ENCODE results near the gene ACP6. TPM values are rescaled to one million over a fixed set of nuclear protein-coding genes. Genes with fewer than 3 reads are reported as not detected.

ACP6 gene
- total and polyA plus RNA-seq, 10 of the 15 experiments (the other 5 are each of a cell fraction or from before 2014, with no cell fraction given) = 3.1 to 19.7 (median 9.4) TPM

- TF ChIP-seq SREBF1 (IDR thresholded peaks at IDR 0.05; ENCODE audit: low read length) (no peak), BMI1 (IDR thresholded peaks at IDR 0.05; ENCODE audit: borderline replicate concordance) (no peak), MXI1 (IDR thresholded peaks at IDR 0.05; ENCODE audit: low read depth, low read length) (no peak)
Measured at GRCh38 chr1:147626739-147627138, 43.6 kb downstream of the ACP6 start (continued).

DNA sequence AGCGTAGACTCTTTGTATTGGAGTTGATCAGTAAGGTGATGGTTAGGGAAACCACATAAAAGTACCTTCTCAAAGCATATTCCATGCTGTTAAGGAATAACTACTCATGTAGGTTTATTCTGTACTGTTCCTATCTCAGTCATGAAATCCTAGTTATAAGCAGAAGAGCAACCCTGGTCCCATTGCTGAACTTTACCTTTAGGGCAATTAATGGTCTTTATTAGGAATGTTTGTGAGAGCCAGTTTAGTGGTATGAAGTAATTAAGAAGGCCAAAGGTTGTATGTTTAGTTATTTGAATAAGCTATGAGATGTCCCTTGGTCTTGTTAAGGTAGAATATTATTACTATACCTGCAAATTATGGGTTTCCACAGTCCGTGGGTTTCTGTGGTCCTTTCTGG is 44.0 kb downstream of the ACP6 start:
- 85% methylated on average over 2 of the region's 2 CpGs for WGBS (ENCODE audit: insufficient coverage, insufficient replicate concordance, low lambda C conversion rate, missing lambda C conversion rate)
- no TSS peak for BruUV-seq (replicated peaks)
- no peak for ATAC-seq
- RAD21 ChIA-PET (ENCODE audit: unreplicated experiment) = interaction anchor here (1.1 kb wide), 1 partner anchor 132 kb away, joined by 3 read pairs; no protein-coding TSS in a partner anchor
- CTCF ChIA-PET = interaction anchor here (0.9 to 3.2 kb wide), 8 partner anchors 10 to 135 kb away, joined by 3 to 19 read pairs (median 6); no protein-coding TSS in a partner anchor
- Histone ChIP-seq H2AFZ (ENCODE audit: control insufficient read depth, low read depth, low read length) (no peak overlapping the region), H3K4me2 (ENCODE audit: control insufficient read depth, insufficient read depth) (no peak overlapping the region), H3K9me3 (replicated peaks; ENCODE audit: control insufficient read depth, insufficient read depth, low read length) (no peaks in the 10 kb centered on the region), H3K79me2 (ENCODE audit: control insufficient read depth, insufficient read depth, low read length) (no peaks in the 10 kb centered on the region), H3K4me1 (ENCODE audit: control insufficient read depth, insufficient read depth, low read length) (peaks cover 3% of the 10 kb centered on the region; the same call in 1 of the 2 replicates), H3K9ac (ENCODE audit: control insufficient read depth, insufficient read depth, low read length) (no peak overlapping the region), H4K20me1 (ENCODE audit: control insufficient read depth, insufficient read depth) (no peaks in the 10 kb centered on the region), H3K4me3 (no peak overlapping the region), H3K27me3 (replicated peaks in 1 of 2; ENCODE audit: control insufficient read depth in 2 of 2, insufficient read depth in 2 of 2, low read length in 1 of 2) (no peaks in the 10 kb centered on the region), H3K27ac (ENCODE audit: control insufficient read depth, insufficient read depth) (no peak overlapping the region), H3K36me3 (ENCODE audit: control insufficient read depth in 2 of 2, insufficient read depth in 2 of 2, low read length in 1 of 2) (peaks cover 0 to 2% of the 10 kb centered on the region in 2 experiments; a peak in 2 of 4 replicates)
- DNase-seq (ENCODE audit: low read depth, low spot score) = no peak
- in situ Hi-C loops (cut with MboI) (no loop called here), intact Hi-C loops (cut with micrococcal nuclease; ENCODE audit: unreplicated experiment) (loop anchor here (5.0 kb wide), 1 partner anchor 354 kb away; no protein-coding TSS in a partner anchor)
- FAIRE-seq = no peak
- TF ChIP-seq CHD1 (IDR thresholded peaks at IDR 0.05; ENCODE audit: low read depth, low read length) (no peak), BCL3 (IDR thresholded peaks at IDR 0.05; ENCODE audit: borderline replicate concordance, insufficient read depth, low read depth, low read length, poor library complexity, severe bottlenecking) (no peak), HDAC6 (IDR thresholded peaks at IDR 0.05; ENCODE audit: unreplicated experiment) (no peak), CEBPB (IDR thresholded peaks at IDR 0.05; ENCODE audit: borderline replicate concordance in 1 of 2, low read depth in 2 of 2, low read length in 2 of 2) (no peak), HCFC1 (IDR thresholded peaks at IDR 0.05; ENCODE audit: low read length) (no peak), STAT3 (IDR thresholded peaks at IDR 0.05; ENCODE audit: low read depth, low read length) (no peak), ZBED1 (IDR thresholded peaks at IDR 0.05; ENCODE audit: borderline replicate concordance) (no peak), TBL1XR1 (IDR thresholded peaks at IDR 0.05; ENCODE audit: low read depth, low read length) (no peak), LARP7 (IDR thresholded peaks at IDR 0.05) (no peak), ZSCAN29 (IDR thresholded peaks at IDR 0.05) (no peak), SUPT20H (IDR thresholded peaks at IDR 0.05; ENCODE audit: borderline replicate concordance, control insufficient read depth, low read depth, low read length) (no peak), POLR2AphosphoS5 (IDR thresholded peaks at IDR 0.05; ENCODE audit: low read length) (no peak), ASH2L (IDR thresholded peaks at IDR 0.05; ENCODE audit: borderline replicate concordance, low read depth) (no peak), SRF (IDR thresholded peaks at IDR 0.05; ENCODE audit: low read depth in 2 of 2, low read length in 2 of 2) (no peak), BACH1 (IDR thresholded peaks at IDR 0.05; ENCODE audit: borderline replicate concordance) (no peak), CBX3 (IDR thresholded peaks at IDR 0.05; ENCODE audit: borderline replicate concordance, low read depth) (no peak), ZNF274 (IDR thresholded peaks at IDR 0.05; ENCODE audit: insufficient read depth, insufficient read length) (no peak)
- SMC1A ChIA-PET (ENCODE audit: uncharacterized antibody, unreplicated experiment) = interaction anchor here (1.1 to 2.2 kb wide), 6 partner anchors 21 to 266 kb away, joined by 3 to 8 read pairs (median 4); no protein-coding TSS in a partner anchor
- POLR2A ChIA-PET = no interaction called here
